DND-41 (cell line): ENCODE results near the gene CMSS1.

Source experiments
- CTCF ChIP-seq: IDR thresholded peaks from 2 replicates; pipeline ENCODE4 v1.5.1; 2012; ENCODE audit warnings: borderline replicate concordance, low read length, moderate library complexity, mild to moderate bottlenecking; ENCODE audit not compliant: poor library complexity, severe bottlenecking; ENCODE audit errors: extremely low read depth
- EZH2 ChIP-seq: IDR thresholded peaks from 3 replicates; pipeline ENCODE4 v1.6.1; 2012; ENCODE audit warnings: borderline replicate concordance, low read depth, mild to moderate bottlenecking, moderate library complexity, low read length, inconsistent platforms; ENCODE audit not compliant: severe bottlenecking

- TF ChIP-seq EZH2 (no peak), CTCF (no peak)
Measured at GRCh38 chr3:100136921-100137320, 319.3 kb downstream of the CMSS1 start.
